ENCODE data around the gene NUDT21.

NUDT21 gene

DNA sequence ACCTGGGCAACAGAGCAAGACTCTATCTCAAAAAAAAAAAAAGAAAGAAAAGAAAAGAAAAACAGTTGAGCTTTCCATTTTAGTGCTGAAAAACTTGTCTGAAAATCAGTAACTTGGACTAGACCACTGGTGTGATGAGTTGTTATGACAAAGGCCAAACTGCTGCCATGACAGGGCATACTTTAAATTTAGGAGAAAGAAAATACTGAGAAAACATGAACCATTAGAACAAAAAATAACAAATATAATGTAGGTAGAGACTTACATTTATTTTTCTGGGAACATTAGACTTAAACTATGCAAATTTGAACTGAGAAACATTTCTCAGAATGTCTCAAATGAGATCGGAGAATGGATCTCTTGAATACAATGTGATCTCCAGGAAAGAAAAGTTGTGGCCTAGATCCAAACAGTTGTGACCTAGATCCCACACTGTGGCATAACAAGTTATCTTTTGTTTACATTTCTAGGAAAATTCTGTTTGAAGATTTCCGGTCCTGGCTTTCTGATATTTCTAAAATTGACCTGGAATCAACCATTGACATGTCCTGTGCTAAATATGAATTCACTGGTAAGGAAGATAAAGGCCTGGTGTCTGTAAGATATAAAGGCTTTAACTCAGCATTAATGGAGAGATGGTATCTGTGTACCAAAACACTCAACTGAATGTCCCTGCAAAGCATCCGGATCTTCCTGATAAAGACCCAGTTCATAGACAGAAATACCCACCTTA is 11.1 kb upstream of the NUDT21 start:
- DNase-seq (ENCODE audit: low read depth in 2 of 2) = no peak

- DNase-seq (ENCODE audit: low read depth in 2 of 2) = no peak
Measured at GRCh38 chr16:56460101-56460500, 9.0 kb upstream of the NUDT21 start.

GRCh38 chr16:56457927-56458470 is 6.9 kb upstream of the NUDT21 start:
- DNase-seq (ENCODE audit: low read depth in 2 of 2) = no peak

DNA sequence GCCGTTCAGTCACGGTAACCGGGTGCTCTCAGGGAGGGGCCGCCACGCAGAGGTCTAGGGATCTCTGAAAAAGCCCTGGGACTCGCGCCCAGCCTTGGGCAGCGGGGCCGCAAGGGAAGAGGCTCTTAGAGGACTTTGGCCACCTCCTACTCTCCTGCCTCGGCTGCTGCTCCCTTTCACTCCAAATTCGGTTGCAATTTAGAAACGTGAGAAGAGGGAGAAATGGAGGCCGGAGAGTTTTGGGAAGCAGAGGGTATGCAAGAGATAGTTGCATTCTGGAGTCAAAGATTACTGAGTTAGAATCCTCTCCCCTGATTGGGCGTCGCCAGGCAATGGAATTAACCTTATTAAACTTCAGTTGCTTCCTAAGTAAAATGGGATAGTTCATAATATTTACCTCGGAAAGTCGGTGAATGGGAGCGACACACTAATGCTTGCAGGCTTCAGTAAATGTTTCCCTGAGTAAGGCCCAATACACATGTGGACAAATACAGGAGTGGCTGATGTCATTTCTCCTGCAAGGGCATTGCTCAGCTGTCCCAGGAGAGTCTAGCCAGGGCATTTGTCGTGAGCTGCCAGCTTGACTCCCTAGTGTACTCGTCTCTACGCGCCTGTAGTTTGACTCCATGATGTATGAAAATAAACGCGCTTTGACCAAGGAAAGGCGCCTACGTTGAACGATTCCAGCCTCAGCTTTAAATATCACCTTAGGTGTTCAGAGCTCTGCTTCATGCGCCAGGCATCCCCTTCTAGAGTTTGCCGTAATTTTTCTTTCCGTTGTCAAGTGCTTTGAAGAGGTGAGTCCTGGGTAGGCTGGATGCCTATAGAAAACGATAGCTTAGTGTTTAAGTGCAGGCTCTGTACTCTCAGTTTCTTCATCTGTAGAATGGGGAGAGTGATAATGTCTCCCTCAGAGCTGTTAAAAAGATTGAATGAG is 889 bp upstream of the NUDT21 start:
- DNase-seq (ENCODE audit: low read depth in 2 of 2) = no peak

DNA sequence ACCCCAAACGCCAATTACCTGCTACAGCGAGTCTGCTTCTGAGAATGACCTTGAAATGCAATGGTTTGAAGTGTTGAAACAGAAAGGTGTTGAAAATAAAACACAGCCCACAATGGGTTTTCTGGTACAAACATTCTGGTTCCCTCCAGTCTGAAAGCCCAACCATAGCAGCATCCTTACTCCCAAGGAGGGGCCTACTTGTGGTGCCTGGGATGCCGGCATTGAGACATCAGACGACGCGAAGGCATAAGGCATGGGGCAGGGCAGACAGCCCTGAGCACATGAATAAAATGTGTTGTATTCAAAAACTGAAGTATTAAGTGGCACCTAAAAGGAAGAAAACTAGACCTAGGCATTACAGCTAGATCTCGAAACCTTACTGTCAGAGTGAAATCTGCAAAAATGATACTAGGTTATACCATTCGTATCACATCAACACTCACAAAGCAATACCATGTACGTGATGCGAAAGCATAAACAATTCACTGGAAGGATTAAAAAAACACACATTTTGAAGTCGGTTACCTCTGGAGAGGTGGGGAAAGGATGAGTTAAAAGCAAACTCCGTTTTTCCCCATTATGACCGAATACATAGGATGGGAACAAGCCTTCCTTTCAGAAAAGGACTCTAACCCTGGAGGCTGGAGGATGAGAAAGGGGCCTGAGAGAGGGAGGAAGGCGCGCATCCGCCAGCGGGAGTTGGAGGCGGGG is 702 bp downstream of the NUDT21 start:
- no peak for DNase-seq (ENCODE audit: low read depth in 2 of 2)

- no peak for DNase-seq (ENCODE audit: low read depth in 2 of 2)
Measured at GRCh38 chr16:56448005-56448404, 3.1 kb downstream of the NUDT21 start.

DNA sequence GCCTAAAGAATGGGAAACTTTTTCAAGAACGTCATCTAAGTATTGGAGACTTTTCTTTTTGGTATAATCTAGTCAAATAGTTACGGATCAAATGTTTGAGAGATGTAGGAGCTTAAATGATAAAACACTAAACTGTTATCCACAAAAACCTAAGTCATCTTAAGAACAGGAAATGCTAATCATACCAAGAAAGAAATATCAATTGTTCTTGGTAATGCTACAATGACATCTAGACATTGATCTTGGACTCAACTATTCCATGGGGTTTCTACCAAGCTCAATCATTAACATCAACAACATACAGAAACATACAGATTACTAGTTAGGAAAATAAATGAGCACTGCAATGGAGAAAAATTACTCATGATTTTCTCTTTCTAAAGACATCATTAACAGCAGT is 3.8 kb downstream of the NUDT21 start:
- no peak for DNase-seq (ENCODE audit: low read depth in 2 of 2)

- no peak for DNase-seq (ENCODE audit: low read depth in 2 of 2)
Measured at GRCh38 chr16:56438038-56438437, 13.1 kb downstream of the NUDT21 start.

- no peak for DNase-seq (ENCODE audit: low read depth in 2 of 2)
Measured at GRCh38 chr16:56436258-56436657, 14.9 kb downstream of the NUDT21 start.

GRCh38 chr16:56428091-56428490 is 23.0 kb downstream of the NUDT21 start:
- no peak for DNase-seq (ENCODE audit: low read depth in 2 of 2)

GRCh38 chr16:56426585-56426984 is 24.5 kb downstream of the NUDT21 start:
- DNase-seq (ENCODE audit: low read depth in 2 of 2) = no peak

DNA sequence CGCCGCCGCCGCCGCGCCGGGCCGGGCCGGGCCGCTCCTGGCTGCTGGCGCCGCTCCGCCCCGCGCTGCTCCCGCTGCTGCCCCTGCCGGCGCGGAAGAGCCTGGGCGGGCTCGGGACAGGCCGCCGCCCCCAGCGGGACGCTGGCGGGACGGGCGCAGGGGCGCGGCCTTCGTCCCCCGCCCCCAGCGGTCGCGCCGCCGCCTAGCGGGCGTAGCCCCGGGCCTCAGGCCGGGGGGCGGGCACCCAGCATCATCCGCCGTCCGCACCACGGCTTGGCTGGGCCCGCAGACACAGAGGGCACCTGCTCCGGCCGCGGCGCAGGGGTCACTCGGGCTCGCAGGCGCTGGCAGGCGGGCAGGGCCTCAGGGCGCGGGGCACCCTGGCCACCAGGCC is 25.7 kb downstream of the NUDT21 start, which contains the start of gene AMFR:
AMFR (minus strand) TSS at position 107 of the 394 bp plus-strand sequence. CDS start 218 bp downstream, outside the sequence.
- DNase-seq (ENCODE audit: low read depth in 2 of 2) = peak; percentile 36 to 51

DNA sequence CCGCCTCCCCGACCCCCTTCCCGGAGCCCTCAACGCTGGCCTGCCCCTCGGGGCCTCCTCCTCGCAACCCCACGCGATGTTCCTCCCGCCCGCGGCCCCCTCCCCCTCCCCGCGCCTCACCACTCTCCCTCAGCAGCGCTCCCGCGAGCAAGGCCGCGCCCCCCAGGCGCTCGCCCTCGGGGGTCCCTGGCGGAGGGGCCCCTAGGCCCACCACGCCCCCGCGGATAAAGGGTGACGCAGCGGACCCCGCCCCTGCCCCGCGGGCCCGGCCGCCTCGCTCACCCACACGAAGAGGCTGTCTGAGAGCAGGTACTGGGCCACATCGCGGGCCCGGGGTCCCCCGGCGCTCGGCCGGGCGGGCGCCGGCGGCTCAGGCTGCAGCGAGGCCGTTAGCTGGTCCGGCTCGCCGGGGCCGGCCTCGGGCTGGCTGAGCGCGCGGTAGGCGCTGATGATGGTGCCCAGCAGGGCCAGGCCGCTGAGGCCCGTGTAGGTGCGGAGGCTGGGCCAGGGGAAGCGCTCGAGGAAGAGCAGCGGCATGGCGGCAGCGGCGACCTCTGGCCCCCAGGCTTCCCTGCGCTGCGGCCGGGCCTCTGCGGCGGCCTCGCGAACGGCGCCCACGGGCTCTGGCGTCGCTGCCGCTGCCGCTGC is 26.2 kb downstream of the NUDT21 start:
- DNase-seq (ENCODE audit: low read depth in 2 of 2) = peak in 1 of 2 donors; percentile 16

GRCh38 chr16:56424404-56424764 is 26.7 kb downstream of the NUDT21 start:
- DNase-seq (ENCODE audit: low read depth in 2 of 2) = no peak

GRCh38 chr16:56423584-56424403 is 27.3 kb downstream of the NUDT21 start:
- no peak for DNase-seq (ENCODE audit: low read depth in 2 of 2)

- no peak for DNase-seq (ENCODE audit: low read depth in 2 of 2)
Measured at GRCh38 chr16:56422896-56423441, 28.2 kb downstream of the NUDT21 start.

GRCh38 chr16:56421976-56422669 is 29.0 kb downstream of the NUDT21 start:
- no peak for DNase-seq (ENCODE audit: low read depth in 2 of 2)

- DNase-seq (ENCODE audit: low read depth in 2 of 2) = no peak
Measured at GRCh38 chr16:56421313-56421712, 29.8 kb downstream of the NUDT21 start.

DNA sequence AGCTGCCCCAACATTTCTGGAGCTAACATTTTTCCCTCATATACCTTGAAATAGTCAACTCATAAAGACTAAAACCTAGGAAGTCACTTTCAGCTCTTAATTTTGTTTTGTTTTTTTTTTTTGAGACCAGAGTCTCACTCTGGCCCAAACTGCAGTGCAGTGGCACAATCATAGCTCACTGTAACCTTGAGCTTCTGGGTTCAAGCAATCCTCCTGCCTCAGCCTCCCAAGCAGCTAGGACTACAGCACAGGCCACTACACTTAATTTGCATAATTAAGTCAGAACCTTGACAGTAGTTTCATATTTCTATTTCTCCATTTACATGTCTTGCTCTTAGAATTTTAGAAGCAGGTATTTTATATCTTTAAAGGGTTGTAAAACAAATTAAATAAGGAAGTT is 30.5 kb downstream of the NUDT21 start:
- no peak for DNase-seq (ENCODE audit: low read depth in 2 of 2)
